HepG2 (cell line): ENCODE data around the gene C16orf89. TPM values are rescaled to one million over a fixed set of nuclear protein-coding genes. Genes with fewer than 3 reads are reported as not detected.

Experiments
- AGO1 ChIP-seq: fragments of 200-400 bp; formaldehyde crosslinking; IDR thresholded peaks from 2 replicates; pipeline ENCODE4 v1.6.1; 2017; ENCODE audit warnings: mild to moderate bottlenecking, low read depth, low read length, moderate library complexity; ENCODE audit not compliant: poor library complexity, severe bottlenecking
- HOXA5 ChIP-seq: sonication (generic); formaldehyde crosslinking; IDR thresholded peaks from 2 replicates; pipeline ENCODE4 v1.4.0; 2020; ENCODE audit warnings: missing genetic modification reagents
- LCORL ChIP-seq, 2 experiments: fragments of 450-650 bp in 1 of 2; sonication (generic) in 1 of 2; formaldehyde crosslinking in 1 of 2; IDR thresholded peaks; 2 replicates each; pipeline versions ENCODE4 v1.5.0 to v1.6.1; 2017 to 2020; ENCODE audit warnings: antibody characterized with exemption in 1 of 2, missing genetic modification reagents in 1 of 2
- PHF20 ChIP-seq: sonication (generic); formaldehyde crosslinking; IDR thresholded peaks from 2 replicates; pipeline ENCODE4 v1.5.0; 2020; ENCODE audit warnings: mild to moderate bottlenecking, missing genetic modification reagents
- SNAPC2 ChIP-seq: sonication (generic); formaldehyde crosslinking; IDR thresholded peaks from 2 replicates; pipeline ENCODE4 v1.8.1; 2022; ENCODE audit warnings: mild to moderate bottlenecking, missing genetic modification reagents
- ZBTB7A ChIP-seq: sonication (generic); formaldehyde crosslinking; IDR thresholded peaks from 2 replicates; pipeline ENCODE4 v1.8.0; 2022; ENCODE audit warnings: mild to moderate bottlenecking, missing genetic modification reagents
- ZNF274 ChIP-seq: sonication (generic); formaldehyde crosslinking; IDR thresholded peaks from 2 replicates; pipeline ENCODE4 v1.5.1; 2020; ENCODE audit warnings: mild to moderate bottlenecking, missing genetic modification reagents
- ZNF546 ChIP-seq: sonication (generic); formaldehyde crosslinking; conservative IDR thresholded peaks from 2 replicates; pipeline ENCODE4 v1.8.1; 2023; ENCODE audit warnings: mild to moderate bottlenecking, missing genetic modification reagents
- ZNF749 ChIP-seq: sonication (generic); formaldehyde crosslinking; IDR thresholded peaks from 2 replicates; pipeline ENCODE4 v1.8.0; 2022; ENCODE audit warnings: mild to moderate bottlenecking, missing genetic modification reagents, moderate library complexity, borderline replicate concordance
- polyA plus RNA-seq, 8 experiments: library from polyadenylated mRNA; depleted of rRNA in 3 of 8; stranded (reverse) in 7 of 8; unstranded in 1 of 8; fragments of >200 nt; fragmentation: Illumina TruSeq in 4 of 8; extraction: Trizol in 4 of 8; gene quantifications; 2 replicates each; pipeline versions ENCODE4 v1.2.1 to v1.2.3, GENCODE V29; 2011 to 2016; ENCODE audit warnings: low read depth in 4 of 8, missing spikeins in 1 of 8, mixed read lengths in 1 of 8; ENCODE audit not compliant: insufficient read depth in 1 of 8
- total RNA-seq, 5 experiments: library from RNA; depleted of rRNA; stranded (reverse); fragments of >200 nt; fragmentation: Illumina TruSeq; extraction: Trizol; gene quantifications; 2 replicates each; pipeline ENCODE4 v1.2.3, GENCODE V29; 2016; ENCODE audit warnings: low read depth in 1 of 5
- TF ChIP-seq, protein P1 (sequence below): sonication (generic); formaldehyde crosslinking; conservative IDR thresholded peaks from 2 replicates; pipeline ENCODE4 v1.8.1; 2023; ENCODE audit warnings: missing genetic modification reagents
- TF ChIP-seq, protein P2 (sequence below): sonication (generic); formaldehyde crosslinking; IDR thresholded peaks from 2 replicates; pipeline ENCODE4 v1.5.1; 2020; ENCODE audit warnings: mild to moderate bottlenecking, moderate library complexity, missing genetic modification reagents
- TF ChIP-seq, protein P3 (sequence below), 2 experiments: sonication (generic) in 1 of 2; formaldehyde crosslinking in 1 of 2; IDR thresholded peaks; 2 replicates each; pipeline versions ENCODE4 v1.4.0 to v1.6.1; 2018 to 2020; ENCODE audit warnings: missing genetic modification reagents in 2 of 2, borderline replicate concordance in 1 of 2, low read depth in 1 of 2, mild to moderate bottlenecking in 1 of 2, missing biosample characterization in 1 of 2
- TF ChIP-seq, protein P4 (sequence below): sonication (generic); formaldehyde crosslinking; conservative IDR thresholded peaks from 2 replicates; pipeline ENCODE4 v1.8.0; 2022; ENCODE audit warnings: mild to moderate bottlenecking, moderate library complexity, missing genetic modification reagents
- TF ChIP-seq, protein P5 (sequence below): sonication (generic); formaldehyde crosslinking; IDR thresholded peaks from 2 replicates; pipeline ENCODE4 v1.8.1; 2023; ENCODE audit warnings: mild to moderate bottlenecking, moderate library complexity, missing genetic modification reagents
- TF ChIP-seq, protein P6 (sequence below): sonication (generic); formaldehyde crosslinking; IDR thresholded peaks from 2 replicates; pipeline ENCODE4 v1.9.0; 2022; ENCODE audit warnings: missing genetic modification reagents, mild to moderate bottlenecking, borderline replicate concordance

C16orf89 gene
- total and polyA plus RNA-seq, 2 of the 13 experiments (the other 11 are each of a cell fraction or from before 2014, with no cell fraction given), result 1.9 to 3.4 TPM

DNA sequence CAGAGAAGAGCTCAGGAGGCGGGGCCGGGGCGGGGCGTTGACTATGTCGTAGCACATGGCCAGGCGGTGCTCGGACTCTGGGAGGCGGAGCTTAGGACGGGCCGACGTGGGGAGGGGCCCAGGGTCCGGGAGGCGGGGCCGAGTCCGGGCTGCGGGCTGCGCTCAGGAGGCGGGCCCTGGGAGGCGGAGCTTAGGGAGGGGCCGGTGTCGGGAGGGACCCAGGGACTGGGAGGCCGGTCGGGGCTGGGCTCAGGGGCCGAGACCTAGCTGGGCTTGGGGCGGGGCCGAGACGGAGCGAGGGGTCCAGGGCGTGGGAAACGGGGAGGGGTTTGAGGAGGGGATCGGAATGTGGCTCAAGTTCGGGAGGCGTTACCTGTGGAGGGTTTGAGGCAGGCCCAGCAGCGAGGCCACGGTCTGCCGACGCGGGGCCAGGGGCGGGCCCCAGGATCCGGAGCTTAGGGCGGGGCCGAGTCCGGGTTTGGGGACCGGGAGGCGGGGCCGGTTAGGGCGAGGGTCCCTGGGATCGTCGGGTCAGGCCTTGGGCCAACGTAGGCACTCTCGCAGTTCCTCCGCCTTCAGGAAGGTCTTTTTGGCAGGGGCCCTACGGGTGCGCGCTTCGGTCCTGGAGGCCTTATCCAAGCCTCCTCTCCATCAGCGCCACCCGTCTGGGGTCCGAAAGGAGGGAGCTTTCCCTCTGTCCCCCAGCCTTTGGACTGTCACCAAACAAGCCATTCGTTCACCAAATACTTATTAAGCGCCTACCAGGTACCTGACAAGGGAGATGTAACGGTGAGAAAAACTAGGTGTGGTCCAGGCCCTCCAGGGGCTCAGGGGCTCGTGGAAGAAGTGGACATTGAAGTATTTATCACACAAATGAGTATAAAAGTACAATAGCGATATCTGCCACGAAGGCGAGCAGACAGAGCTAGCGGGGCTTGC, 32.7 kb upstream of the C16orf89 start (continued):
- TF ChIP-seq, protein P1, sequence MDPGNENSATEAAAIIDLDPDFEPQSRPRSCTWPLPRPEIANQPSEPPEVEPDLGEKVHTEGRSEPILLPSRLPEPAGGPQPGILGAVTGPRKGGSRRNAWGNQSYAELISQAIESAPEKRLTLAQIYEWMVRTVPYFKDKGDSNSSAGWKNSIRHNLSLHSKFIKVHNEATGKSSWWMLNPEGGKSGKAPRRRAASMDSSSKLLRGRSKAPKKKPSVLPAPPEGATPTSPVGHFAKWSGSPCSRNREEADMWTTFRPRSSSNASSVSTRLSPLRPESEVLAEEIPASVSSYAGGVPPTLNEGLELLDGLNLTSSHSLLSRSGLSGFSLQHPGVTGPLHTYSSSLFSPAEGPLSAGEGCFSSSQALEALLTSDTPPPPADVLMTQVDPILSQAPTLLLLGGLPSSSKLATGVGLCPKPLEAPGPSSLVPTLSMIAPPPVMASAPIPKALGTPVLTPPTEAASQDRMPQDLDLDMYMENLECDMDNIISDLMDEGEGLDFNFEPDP, result 0 out of 2 replicates have a peak, but pooled peaks have one; percentile 72
- TF ChIP-seq HOXA5 (CRISPR knock-in tag), result peak; percentile 57
- TF ChIP-seq, protein P2, sequence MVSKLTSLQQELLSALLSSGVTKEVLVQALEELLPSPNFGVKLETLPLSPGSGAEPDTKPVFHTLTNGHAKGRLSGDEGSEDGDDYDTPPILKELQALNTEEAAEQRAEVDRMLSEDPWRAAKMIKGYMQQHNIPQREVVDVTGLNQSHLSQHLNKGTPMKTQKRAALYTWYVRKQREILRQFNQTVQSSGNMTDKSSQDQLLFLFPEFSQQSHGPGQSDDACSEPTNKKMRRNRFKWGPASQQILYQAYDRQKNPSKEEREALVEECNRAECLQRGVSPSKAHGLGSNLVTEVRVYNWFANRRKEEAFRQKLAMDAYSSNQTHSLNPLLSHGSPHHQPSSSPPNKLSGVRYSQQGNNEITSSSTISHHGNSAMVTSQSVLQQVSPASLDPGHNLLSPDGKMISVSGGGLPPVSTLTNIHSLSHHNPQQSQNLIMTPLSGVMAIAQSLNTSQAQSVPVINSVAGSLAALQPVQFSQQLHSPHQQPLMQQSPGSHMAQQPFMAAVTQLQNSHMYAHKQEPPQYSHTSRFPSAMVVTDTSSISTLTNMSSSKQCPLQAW (CRISPR knock-in tag), result peak; percentile 66
- 0 out of 2 replicates have a peak, but pooled peaks have one; percentile 40 for TF ChIP-seq SNAPC2 (CRISPR knock-in tag)
- TF ChIP-seq, protein P3, sequence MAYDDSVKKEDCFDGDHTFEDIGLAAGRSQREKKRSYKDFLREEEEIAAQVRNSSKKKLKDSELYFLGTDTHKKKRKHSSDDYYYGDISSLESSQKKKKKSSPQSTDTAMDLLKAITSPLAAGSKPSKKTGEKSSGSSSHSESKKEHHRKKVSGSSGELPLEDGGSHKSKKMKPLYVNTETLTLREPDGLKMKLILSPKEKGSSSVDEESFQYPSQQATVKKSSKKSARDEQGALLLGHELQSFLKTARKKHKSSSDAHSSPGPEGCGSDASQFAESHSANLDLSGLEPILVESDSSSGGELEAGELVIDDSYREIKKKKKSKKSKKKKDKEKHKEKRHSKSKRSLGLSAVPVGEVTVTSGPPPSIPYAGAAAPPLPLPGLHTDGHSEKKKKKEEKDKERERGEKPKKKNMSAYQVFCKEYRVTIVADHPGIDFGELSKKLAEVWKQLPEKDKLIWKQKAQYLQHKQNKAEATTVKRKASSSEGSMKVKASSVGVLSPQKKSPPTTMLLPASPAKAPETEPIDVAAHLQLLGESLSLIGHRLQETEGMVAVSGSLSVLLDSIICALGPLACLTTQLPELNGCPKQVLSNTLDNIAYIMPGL (CRISPR knock-in tag; IDR thresholded peaks at IDR 0.05; ENCODE audit: borderline replicate concordance in 1 of 2, low read depth in 1 of 2), result peak in 1 of 2 experiments; percentile 32; a peak in 1 of 4 replicates
- TF ChIP-seq ZNF546 (CRISPR knock-in tag), result peak; percentile 79; the same call in 1 of the 2 replicates
- TF ChIP-seq PHF20 (CRISPR knock-in tag), result peak; percentile 42; the same call in 1 of the 2 replicates
- TF ChIP-seq, protein P4, sequence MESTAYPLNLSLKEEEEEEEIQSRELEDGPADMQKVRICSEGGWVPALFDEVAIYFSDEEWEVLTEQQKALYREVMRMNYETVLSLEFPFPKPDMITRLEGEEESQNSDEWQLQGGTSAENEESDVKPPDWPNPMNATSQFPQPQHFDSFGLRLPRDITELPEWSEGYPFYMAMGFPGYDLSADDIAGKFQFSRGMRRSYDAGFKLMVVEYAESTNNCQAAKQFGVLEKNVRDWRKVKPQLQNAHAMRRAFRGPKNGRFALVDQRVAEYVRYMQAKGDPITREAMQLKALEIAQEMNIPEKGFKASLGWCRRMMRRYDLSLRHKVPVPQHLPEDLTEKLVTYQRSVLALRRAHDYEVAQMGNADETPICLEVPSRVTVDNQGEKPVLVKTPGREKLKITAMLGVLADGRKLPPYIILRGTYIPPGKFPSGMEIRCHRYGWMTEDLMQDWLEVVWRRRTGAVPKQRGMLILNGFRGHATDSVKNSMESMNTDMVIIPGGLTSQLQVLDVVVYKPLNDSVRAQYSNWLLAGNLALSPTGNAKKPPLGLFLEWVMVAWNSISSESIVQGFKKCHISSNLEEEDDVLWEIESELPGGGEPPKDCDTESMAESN (CRISPR knock-in tag), result 0 out of 2 replicates have a peak, but pooled peaks have one; percentile 33
- 0 out of 2 replicates have a peak, but pooled peaks have one; percentile 40 for TF ChIP-seq ZNF749 (CRISPR knock-in tag)
- TF ChIP-seq, protein P5, sequence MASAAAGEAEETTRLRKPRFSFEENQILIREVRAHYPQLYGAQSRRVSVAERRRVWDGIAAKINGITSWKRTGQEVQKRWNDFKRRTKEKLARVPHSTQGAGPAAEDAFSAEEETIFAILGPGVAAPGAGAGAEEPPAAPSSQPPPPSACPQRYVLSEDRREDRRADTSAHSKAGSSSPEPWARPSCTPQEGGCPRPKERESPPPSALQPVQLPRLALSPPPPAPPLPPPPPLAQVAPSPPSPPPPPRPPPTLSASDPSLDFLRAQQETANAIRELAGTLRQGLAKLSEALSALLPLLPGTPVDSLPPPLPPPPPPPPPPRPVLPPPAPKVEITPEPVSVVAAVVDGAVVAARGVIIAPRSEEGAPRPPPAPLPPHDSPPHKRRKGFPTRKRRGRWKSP (CRISPR knock-in tag), result 0 out of 2 replicates have a peak, but pooled peaks have one; percentile 3
- TF ChIP-seq, protein P6, sequence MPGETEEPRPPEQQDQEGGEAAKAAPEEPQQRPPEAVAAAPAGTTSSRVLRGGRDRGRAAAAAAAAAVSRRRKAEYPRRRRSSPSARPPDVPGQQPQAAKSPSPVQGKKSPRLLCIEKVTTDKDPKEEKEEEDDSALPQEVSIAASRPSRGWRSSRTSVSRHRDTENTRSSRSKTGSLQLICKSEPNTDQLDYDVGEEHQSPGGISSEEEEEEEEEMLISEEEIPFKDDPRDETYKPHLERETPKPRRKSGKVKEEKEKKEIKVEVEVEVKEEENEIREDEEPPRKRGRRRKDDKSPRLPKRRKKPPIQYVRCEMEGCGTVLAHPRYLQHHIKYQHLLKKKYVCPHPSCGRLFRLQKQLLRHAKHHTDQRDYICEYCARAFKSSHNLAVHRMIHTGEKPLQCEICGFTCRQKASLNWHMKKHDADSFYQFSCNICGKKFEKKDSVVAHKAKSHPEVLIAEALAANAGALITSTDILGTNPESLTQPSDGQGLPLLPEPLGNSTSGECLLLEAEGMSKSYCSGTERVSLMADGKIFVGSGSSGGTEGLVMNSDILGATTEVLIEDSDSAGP (CRISPR knock-in tag), result peak; percentile 75; the same call in 1 of the 2 replicates
- TF ChIP-seq AGO1, result peak; percentile 53
- peak; percentile 61; the same call in 1 of the 2 replicates for TF ChIP-seq ZBTB7A (CRISPR knock-in tag)
- 0 out of 2 replicates have a peak, but pooled peaks have one; percentile 23 for TF ChIP-seq ZNF274
- peak; percentile 73 for TF ChIP-seq LCORL (IDR thresholded peaks at IDR 0.05)
- TF ChIP-seq LCORL (CRISPR knock-in tag; IDR thresholded peaks at IDR 0.05), result peak; percentile 97
